H54 (cell line): ENCODE data around the gene GALE.
"Not testable (repeated sequence)": the region's sequence is repeated elsewhere in the genome, so short reads cannot be mapped to it uniquely, and the experiment has no call there.

ENCODE experiments used
- DNase-seq: peaks from one replicate; pipeline ENCODE4 v3.0.0; 2011; ENCODE audit warnings: low spot score, mixed read lengths; ENCODE audit not compliant: insufficient read length
- FAIRE-seq: peaks from 3 replicates; lab custom pipeline; 2011; peaks lifted over from hg19 to GRCh38; lab: Jason Lieb, UNC
- POLR2A ChIP-seq: IDR thresholded peaks from 2 replicates; pipeline ENCODE4 v1.6.1; 2011; ENCODE audit warnings: low read depth, mild to moderate bottlenecking, low read length

GALE gene

GRCh38 chr1:23800400-23801337 is at the start of gene GALE:
Gene GALE, minus strand, starts transcription at chr1:23800754. Its CDS starts 1,747 bp downstream, at chr1:23799007.
- peak; percentile 59; the same call in 1 of the 2 replicates for TF ChIP-seq POLR2A
- peak; percentile 11 for FAIRE-seq
- DNase-seq: peak; percentile 83

- FAIRE-seq (no peak), DNase-seq (no peak)
- no peak for TF ChIP-seq POLR2A
These were observed 48.4 kb upstream of the GALE start for GRCh38 chr1:23848673-23849616.

- FAIRE-seq, DNase-seq: not testable (repeated sequence)
These were observed 47.0 kb upstream of the GALE start for GRCh38 chr1:23847482-23848095.

- DNase-seq (no peak), FAIRE-seq (no peak)
- no peak for TF ChIP-seq POLR2A
These were observed 44.6 kb upstream of the GALE start for GRCh38 chr1:23845163-23845562.

GRCh38 chr1:23843644-23844043 is 43.1 kb upstream of the GALE start:
- DNase-seq: no peak
- no peak for FAIRE-seq
- no peak for TF ChIP-seq POLR2A

GRCh38 chr1:23838401-23838866 is 37.9 kb upstream of the GALE start:
- FAIRE-seq (no peak), DNase-seq (peak; percentile 33)
- no peak for TF ChIP-seq POLR2A

DNA sequence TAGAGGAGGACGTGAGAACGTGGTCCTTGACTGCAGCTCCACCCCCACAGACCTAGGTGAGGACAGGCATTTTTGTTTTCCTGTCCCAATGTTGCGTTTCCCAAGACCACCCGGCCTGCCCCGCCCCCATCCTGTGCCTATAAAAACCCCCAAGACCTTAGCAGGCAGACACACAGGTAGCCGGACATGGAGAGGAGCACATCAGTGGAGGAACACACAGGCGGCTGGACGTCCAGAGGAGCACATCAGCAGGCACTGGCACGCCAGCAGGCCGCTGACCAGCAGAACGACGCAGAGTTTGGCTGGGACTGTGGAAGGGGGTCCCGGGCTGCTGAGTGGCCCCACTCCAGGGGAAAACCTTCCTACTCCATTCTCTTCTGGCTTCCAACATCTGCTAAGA is 37.4 kb upstream of the GALE start:
- FAIRE-seq: no peak
- no peak for DNase-seq
- no peak for TF ChIP-seq POLR2A

DNA sequence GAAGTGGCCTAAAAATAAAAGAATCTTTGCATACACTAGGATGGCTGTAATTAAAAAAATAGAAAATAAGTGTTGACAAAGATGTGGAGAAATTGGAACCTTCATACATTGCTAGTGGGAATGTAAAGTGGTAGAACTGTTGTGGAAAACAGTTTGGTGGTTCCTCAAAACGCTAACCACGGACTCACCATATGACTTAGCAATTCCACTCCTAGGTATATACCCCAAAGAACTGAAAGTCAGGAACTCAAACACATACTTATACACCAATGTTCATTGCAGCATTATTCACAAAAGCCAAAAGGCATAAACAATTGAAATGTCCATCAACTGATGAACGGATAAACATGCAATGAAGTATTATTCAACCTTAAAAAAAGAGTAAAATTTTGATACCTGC is 35.5 kb upstream of the GALE start:
- TF ChIP-seq POLR2A: no peak
- DNase-seq (no peak), FAIRE-seq (no peak)

DNA sequence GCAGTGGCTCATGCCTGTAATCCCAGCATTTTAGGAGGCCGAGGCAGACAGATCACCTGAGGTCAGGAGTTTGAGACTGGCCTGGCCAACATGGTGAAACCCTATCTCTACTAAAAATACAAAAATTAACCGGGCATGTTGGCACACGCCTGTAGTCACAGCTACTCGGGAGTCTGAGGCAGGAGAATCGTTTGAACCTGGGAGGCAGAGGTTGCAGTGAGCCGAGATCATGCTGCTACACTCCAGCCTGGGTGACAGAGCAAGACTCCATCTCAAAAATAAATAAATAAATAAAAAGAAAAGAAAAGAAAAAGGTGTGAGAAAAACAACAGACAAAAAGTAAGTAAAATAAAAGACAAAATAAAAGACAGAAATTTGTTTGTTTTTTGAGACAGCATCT is 33.6 kb upstream of the GALE start:
- not testable (repeated sequence) for FAIRE-seq, DNase-seq

DNA sequence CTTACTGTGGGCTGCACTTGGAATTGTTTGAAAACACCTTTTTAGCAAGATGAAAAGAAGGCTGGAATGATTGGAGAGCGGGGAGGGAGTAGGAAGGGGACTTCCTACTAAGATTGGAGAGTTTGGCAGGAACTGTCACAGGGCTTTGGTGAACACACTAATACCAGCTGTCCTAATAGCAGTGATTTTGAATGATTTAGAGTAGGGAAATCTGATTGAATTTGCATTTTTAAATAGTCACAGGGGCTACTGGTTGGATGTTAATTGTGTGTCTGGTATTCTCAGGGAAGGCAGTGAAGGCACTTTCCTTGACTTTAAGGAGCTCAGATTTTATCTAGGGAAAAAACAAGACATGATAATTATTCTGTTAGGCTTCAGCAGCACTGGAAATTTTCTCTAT is 27.2 kb upstream of the GALE start:
- DNase-seq: no peak
- FAIRE-seq: no peak
- no peak for TF ChIP-seq POLR2A

DNA sequence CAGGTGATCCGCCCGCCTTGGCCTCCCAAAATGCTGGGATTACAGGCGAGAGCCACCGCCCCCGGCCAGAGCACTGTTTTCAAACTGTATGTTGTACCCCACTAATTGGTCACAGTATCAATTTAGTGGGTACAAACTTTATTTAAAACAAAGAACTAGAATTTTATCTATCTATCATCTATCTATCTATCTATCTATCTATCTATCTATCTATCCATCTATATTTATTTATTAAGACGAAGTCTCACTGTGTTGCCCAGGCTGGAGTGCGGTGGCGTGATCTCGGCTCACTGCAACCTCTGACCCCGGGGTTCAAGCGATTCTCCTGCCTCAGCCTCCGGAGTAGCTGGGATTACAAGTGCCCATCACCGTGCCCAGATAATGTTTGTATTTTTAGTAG is 26.0 kb upstream of the GALE start:
- not testable (repeated sequence) for FAIRE-seq, DNase-seq

- no peak for DNase-seq
- no peak for FAIRE-seq
These were observed 25.4 kb upstream of the GALE start for GRCh38 chr1:23825762-23826522.

GRCh38 chr1:23825076-23825761 is 24.7 kb upstream of the GALE start, which contains the start of gene HMGCL:
Gene HMGCL, minus strand, starts transcription at chr1:23825429. Its CDS starts 14 bp downstream, at chr1:23825415.
- DNase-seq: peak; percentile 79
- peak; percentile 84 for FAIRE-seq
- TF ChIP-seq POLR2A: peak; percentile 86

More at GRCh38 chr1:23825762-23826522, 25.4 kb upstream of the GALE start:
- TF ChIP-seq POLR2A: no peak
